ENCODE data around the gene AFDN. TPM values are rescaled to one million over a fixed set of nuclear protein-coding genes. Genes with fewer than 3 reads are reported as not detected.

The AFDN gene
- total RNA-seq, 2 experiments from 2014 or later = 12.5 to 13.9 TPM

- no peaks in the 10 kb centered on the region for H3K27me3 Mint-ChIP-seq (ENCODE audit: low read depth)
- H3K36me3 Mint-ChIP-seq (ENCODE audit: low read depth) = peaks cover 2% of the 10 kb centered on the region
- peaks cover 30% of the 10 kb centered on the region for H3K9me3 Mint-ChIP-seq
- no peak overlapping the region for H3K27ac Mint-ChIP-seq
- H3K4me1 Mint-ChIP-seq (ENCODE audit: low read depth) = no peaks in the 10 kb centered on the region
- intact Hi-C loops (cut with micrococcal nuclease) = no loop called here
- CTCF ChIA-PET = interaction anchor here (1.0 kb wide), 1 partner anchor 34 kb away, joined by 3 read pairs; no protein-coding TSS in a partner anchor
- no peak for DNase-seq
- H3K4me3 Mint-ChIP-seq = no peak overlapping the region
Measured at GRCh38 chr6:168009331-168009730, 182.6 kb downstream of the AFDN start.

- CTCF ChIA-PET = no interaction called here
- Mint-ChIP-seq H3K36me3 (ENCODE audit: low read depth) (peaks cover 2% of the 10 kb centered on the region), H3K27me3 (ENCODE audit: low read depth) (peaks cover 10% of the 10 kb centered on the region), H3K4me3 (no peak overlapping the region), H3K9me3 (peaks cover 30% of the 10 kb centered on the region), H3K4me1 (ENCODE audit: low read depth) (no peaks in the 10 kb centered on the region), H3K27ac (no peak overlapping the region)
- intact Hi-C loops (cut with micrococcal nuclease) = no loop called here
- DNase-seq = no peak
Measured at GRCh38 chr6:168011291-168011690, 184.6 kb downstream of the AFDN start.

- intact Hi-C loops (cut with micrococcal nuclease) = no loop called here
- peaks cover 18% of the 10 kb centered on the region for H3K27me3 Mint-ChIP-seq (ENCODE audit: low read depth)
- H3K27ac Mint-ChIP-seq = no peak overlapping the region
- H3K4me3 Mint-ChIP-seq = no peak overlapping the region
- peaks cover 2% of the 10 kb centered on the region for H3K36me3 Mint-ChIP-seq (ENCODE audit: low read depth)
- no peaks in the 10 kb centered on the region for H3K4me1 Mint-ChIP-seq (ENCODE audit: low read depth)
- H3K9me3 Mint-ChIP-seq = peaks cover 30% of the 10 kb centered on the region
- CTCF ChIA-PET = no interaction called here
- no peak for DNase-seq
Measured at GRCh38 chr6:168012431-168013249, 185.9 kb downstream of the AFDN start.

- DNase-seq = no peak
- Mint-ChIP-seq H3K27me3 (ENCODE audit: low read depth) (peaks cover 18% of the 10 kb centered on the region), H3K36me3 (ENCODE audit: low read depth) (peaks cover 2% of the 10 kb centered on the region), H3K27ac (no peak overlapping the region), H3K4me3 (no peak overlapping the region), H3K9me3 (peaks cover 27% of the 10 kb centered on the region), H3K4me1 (ENCODE audit: low read depth) (no peaks in the 10 kb centered on the region)
- intact Hi-C loops (cut with micrococcal nuclease) = no loop called here
- CTCF ChIA-PET = no interaction called here
Measured at GRCh38 chr6:168013250-168013915, 186.7 kb downstream of the AFDN start.

- CTCF ChIA-PET = no interaction called here
- no peak for DNase-seq
- H3K9me3 Mint-ChIP-seq = peaks cover 25% of the 10 kb centered on the region
Measured at GRCh38 chr6:168014428-168014827, 187.7 kb downstream of the AFDN start.

GRCh38 chr6:168015009-168015408 is 188.3 kb downstream of the AFDN start:
- Mint-ChIP-seq H3K27me3 (ENCODE audit: low read depth) (peaks cover 18% of the 10 kb centered on the region), H3K36me3 (ENCODE audit: low read depth) (no peaks in the 10 kb centered on the region), H3K4me1 (ENCODE audit: low read depth) (no peaks in the 10 kb centered on the region), H3K9me3 (peaks cover 25% of the 10 kb centered on the region), H3K4me3 (no peak overlapping the region), H3K27ac (no peak overlapping the region)
- DNase-seq = no peak
- CTCF ChIA-PET = no interaction called here
- intact Hi-C loops (cut with micrococcal nuclease) = no loop called here

More at GRCh38 chr6:168014428-168014827, 187.7 kb downstream of the AFDN start:
- no peak overlapping the region for H3K4me3 Mint-ChIP-seq
- H3K36me3 Mint-ChIP-seq (ENCODE audit: low read depth) = no peaks in the 10 kb centered on the region
- H3K27ac Mint-ChIP-seq = no peak overlapping the region
- H3K4me1 Mint-ChIP-seq (ENCODE audit: low read depth) = no peaks in the 10 kb centered on the region
- intact Hi-C loops (cut with micrococcal nuclease) = no loop called here
- peaks cover 18% of the 10 kb centered on the region for H3K27me3 Mint-ChIP-seq (ENCODE audit: low read depth)

- no peaks in the 10 kb centered on the region for H3K36me3 Mint-ChIP-seq (ENCODE audit: low read depth)
Measured at GRCh38 chr6:168015482-168016175, 188.9 kb downstream of the AFDN start.

GRCh38 chr6:168016176-168016620 is 189.5 kb downstream of the AFDN start:
- Mint-ChIP-seq H3K36me3 (ENCODE audit: low read depth) (no peaks in the 10 kb centered on the region), H3K27ac (no peak overlapping the region), H3K27me3 (ENCODE audit: low read depth) (peaks cover 18% of the 10 kb centered on the region), H3K4me1 (ENCODE audit: low read depth) (no peaks in the 10 kb centered on the region), H3K4me3 (no peak overlapping the region), H3K9me3 (peaks cover 16% of the 10 kb centered on the region)
- no peak for DNase-seq
- CTCF ChIA-PET = no interaction called here
- intact Hi-C loops (cut with micrococcal nuclease) = no loop called here

More at GRCh38 chr6:168015482-168016175, 188.9 kb downstream of the AFDN start:
- Mint-ChIP-seq H3K4me3 (no peak overlapping the region), H3K4me1 (ENCODE audit: low read depth) (no peaks in the 10 kb centered on the region), H3K9me3 (peaks cover 21% of the 10 kb centered on the region), H3K27ac (no peak overlapping the region), H3K27me3 (ENCODE audit: low read depth) (peaks cover 18% of the 10 kb centered on the region)
- intact Hi-C loops (cut with micrococcal nuclease) = no loop called here
- DNase-seq = no peak
- CTCF ChIA-PET = no interaction called here

- intact Hi-C loops (cut with micrococcal nuclease) = no loop called here
- no peak for DNase-seq
- no peak overlapping the region for H3K27ac Mint-ChIP-seq
- peaks cover 9% of the 10 kb centered on the region for H3K9me3 Mint-ChIP-seq
- no peak overlapping the region for H3K4me3 Mint-ChIP-seq
- no peaks in the 10 kb centered on the region for H3K36me3 Mint-ChIP-seq (ENCODE audit: low read depth)
- peaks cover 18% of the 10 kb centered on the region for H3K27me3 Mint-ChIP-seq (ENCODE audit: low read depth)
- CTCF ChIA-PET = no interaction called here
- H3K4me1 Mint-ChIP-seq (ENCODE audit: low read depth) = no peaks in the 10 kb centered on the region
Measured at GRCh38 chr6:168016721-168017525, 190.2 kb downstream of the AFDN start.

GRCh38 chr6:168017629-168018028 is 190.9 kb downstream of the AFDN start:
- CTCF ChIA-PET = no interaction called here
- intact Hi-C loops (cut with micrococcal nuclease) = no loop called here
- Mint-ChIP-seq H3K4me1 (ENCODE audit: low read depth) (no peaks in the 10 kb centered on the region), H3K4me3 (no peak overlapping the region), H3K36me3 (ENCODE audit: low read depth) (no peaks in the 10 kb centered on the region), H3K27me3 (ENCODE audit: low read depth) (peaks cover 18% of the 10 kb centered on the region), H3K27ac (no peak overlapping the region), H3K9me3 (peaks cover 5% of the 10 kb centered on the region)
- DNase-seq = no peak

- Mint-ChIP-seq H3K36me3 (ENCODE audit: low read depth) (no peaks in the 10 kb centered on the region), H3K27ac (no peak overlapping the region), H3K4me3 (no peak overlapping the region), H3K27me3 (ENCODE audit: low read depth) (peaks cover 18% of the 10 kb centered on the region), H3K9me3 (peaks cover 1% of the 10 kb centered on the region), H3K4me1 (ENCODE audit: low read depth) (no peaks in the 10 kb centered on the region)
- intact Hi-C loops (cut with micrococcal nuclease) = no loop called here
- CTCF ChIA-PET = no interaction called here
- no peak for DNase-seq
Measured at GRCh38 chr6:168018664-168019063, 192.0 kb downstream of the AFDN start.

GRCh38 chr6:168020242-168020641 is 193.5 kb downstream of the AFDN start:
- peaks cover 14% of the 10 kb centered on the region for H3K27me3 Mint-ChIP-seq (ENCODE audit: low read depth)
- H3K4me3 Mint-ChIP-seq = no peak overlapping the region
- no peak overlapping the region for H3K27ac Mint-ChIP-seq
- H3K4me1 Mint-ChIP-seq (ENCODE audit: low read depth) = no peaks in the 10 kb centered on the region
- H3K36me3 Mint-ChIP-seq (ENCODE audit: low read depth) = no peaks in the 10 kb centered on the region
- H3K9me3 Mint-ChIP-seq = no peaks in the 10 kb centered on the region
- CTCF ChIA-PET = interaction anchor here (1.0 kb wide), 1 partner anchor 1160 kb away, joined by 3 read pairs; no protein-coding TSS in a partner anchor
- intact Hi-C loops (cut with micrococcal nuclease) = no loop called here
- no peak for DNase-seq

All from activated naive CD4-positive, alpha-beta T cell treated with anti-CD3 and anti-CD28 coated beads for 36 hours (primary cell).